ENCODE results near the gene TMEM178B. TPM values are rescaled to one million over a fixed set of nuclear protein-coding genes. Genes with fewer than 3 reads are reported as not detected.
A peak's percentile ranks its signal among the peaks of the same experiment; 100 is the strongest.

The TMEM178B gene
- polyA plus RNA-seq, 1 donor from 2014 or later, result 40.7 TPM

DNA sequence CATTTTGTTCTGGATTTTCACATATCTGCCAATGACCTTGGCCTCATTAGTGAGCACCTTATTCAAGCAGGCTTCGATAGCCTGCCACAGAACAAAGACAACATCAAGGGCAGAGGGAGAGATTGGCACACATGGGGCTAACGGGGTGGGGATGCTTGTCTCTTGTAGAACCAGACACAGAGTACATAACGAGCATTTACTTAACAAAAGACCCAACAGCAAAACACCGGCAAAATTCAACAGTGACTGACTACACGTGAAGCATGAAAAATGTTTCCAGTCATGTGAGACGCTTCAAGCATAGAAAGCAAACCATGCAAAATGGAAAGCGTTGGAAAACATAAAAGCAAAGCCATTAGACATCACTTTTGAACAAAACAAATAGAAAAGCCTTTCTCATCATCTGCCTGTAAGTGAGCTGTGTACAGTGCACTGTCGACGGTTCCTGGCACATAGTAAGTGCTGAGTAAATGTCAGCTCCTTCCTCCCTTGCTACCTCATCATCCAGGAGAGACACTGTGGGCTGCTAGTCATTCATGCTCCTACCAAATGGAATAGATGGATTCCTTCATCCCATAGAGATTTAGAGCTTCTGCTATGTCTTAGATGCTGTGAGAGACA is 342.9 kb downstream of the TMEM178B start:
- Histone ChIP-seq H3K27me3 (ENCODE audit: insufficient read depth, low read depth, low read length) (no peaks in the 10 kb centered on the region), H3F3A (ENCODE audit: insufficient read depth, low read length, poor library complexity, severe bottlenecking) (no peaks in the 10 kb centered on the region), H3K27ac (ENCODE audit: low read length) (peak overlapping the region; percentile 11), H3K9me3 (ENCODE audit: low read length) (no peaks in the 10 kb centered on the region), H2AFZ (ENCODE audit: low read depth, low read length) (no peak overlapping the region), H3K9me2 (ENCODE audit: insufficient read depth, low read length) (no peaks in the 10 kb centered on the region), H3K36me3 (ENCODE audit: insufficient read depth, low read length) (no peaks in the 10 kb centered on the region), H3K4me3 (ENCODE audit: low read length) (no peak overlapping the region), H3K9ac (ENCODE audit: low read length) (no peak overlapping the region), H3K79me2 (replicated peaks; ENCODE audit: insufficient read depth, low read length) (peaks cover 10% of the 10 kb centered on the region), H3K4me2 (ENCODE audit: low read length) (no peak overlapping the region), H4K20me1 (ENCODE audit: insufficient read depth) (no peaks in the 10 kb centered on the region)
- TF ChIP-seq, protein P1, sequence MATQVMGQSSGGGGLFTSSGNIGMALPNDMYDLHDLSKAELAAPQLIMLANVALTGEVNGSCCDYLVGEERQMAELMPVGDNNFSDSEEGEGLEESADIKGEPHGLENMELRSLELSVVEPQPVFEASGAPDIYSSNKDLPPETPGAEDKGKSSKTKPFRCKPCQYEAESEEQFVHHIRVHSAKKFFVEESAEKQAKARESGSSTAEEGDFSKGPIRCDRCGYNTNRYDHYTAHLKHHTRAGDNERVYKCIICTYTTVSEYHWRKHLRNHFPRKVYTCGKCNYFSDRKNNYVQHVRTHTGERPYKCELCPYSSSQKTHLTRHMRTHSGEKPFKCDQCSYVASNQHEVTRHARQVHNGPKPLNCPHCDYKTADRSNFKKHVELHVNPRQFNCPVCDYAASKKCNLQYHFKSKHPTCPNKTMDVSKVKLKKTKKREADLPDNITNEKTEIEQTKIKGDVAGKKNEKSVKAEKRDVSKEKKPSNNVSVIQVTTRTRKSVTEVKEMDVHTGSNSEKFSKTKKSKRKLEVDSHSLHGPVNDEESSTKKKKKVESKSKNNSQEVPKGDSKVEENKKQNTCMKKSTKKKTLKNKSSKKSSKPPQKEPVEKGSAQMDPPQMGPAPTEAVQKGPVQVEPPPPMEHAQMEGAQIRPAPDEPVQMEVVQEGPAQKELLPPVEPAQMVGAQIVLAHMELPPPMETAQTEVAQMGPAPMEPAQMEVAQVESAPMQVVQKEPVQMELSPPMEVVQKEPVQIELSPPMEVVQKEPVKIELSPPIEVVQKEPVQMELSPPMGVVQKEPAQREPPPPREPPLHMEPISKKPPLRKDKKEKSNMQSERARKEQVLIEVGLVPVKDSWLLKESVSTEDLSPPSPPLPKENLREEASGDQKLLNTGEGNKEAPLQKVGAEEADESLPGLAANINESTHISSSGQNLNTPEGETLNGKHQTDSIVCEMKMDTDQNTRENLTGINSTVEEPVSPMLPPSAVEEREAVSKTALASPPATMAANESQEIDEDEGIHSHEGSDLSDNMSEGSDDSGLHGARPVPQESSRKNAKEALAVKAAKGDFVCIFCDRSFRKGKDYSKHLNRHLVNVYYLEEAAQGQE (IDR thresholded peaks at IDR 0.05; ENCODE audit: borderline replicate concordance), result no peak
- TF ChIP-seq SMC3 (conservative IDR thresholded peaks at IDR 0.05; ENCODE audit: poor library complexity), result no peak
- TF ChIP-seq MXI1 (conservative IDR thresholded peaks at IDR 0.05; ENCODE audit: poor library complexity, severe bottlenecking), result no peak
- TF ChIP-seq TAF1 (IDR thresholded peaks at IDR 0.05; ENCODE audit: low read depth), result no peak
- TF ChIP-seq, protein P2, sequence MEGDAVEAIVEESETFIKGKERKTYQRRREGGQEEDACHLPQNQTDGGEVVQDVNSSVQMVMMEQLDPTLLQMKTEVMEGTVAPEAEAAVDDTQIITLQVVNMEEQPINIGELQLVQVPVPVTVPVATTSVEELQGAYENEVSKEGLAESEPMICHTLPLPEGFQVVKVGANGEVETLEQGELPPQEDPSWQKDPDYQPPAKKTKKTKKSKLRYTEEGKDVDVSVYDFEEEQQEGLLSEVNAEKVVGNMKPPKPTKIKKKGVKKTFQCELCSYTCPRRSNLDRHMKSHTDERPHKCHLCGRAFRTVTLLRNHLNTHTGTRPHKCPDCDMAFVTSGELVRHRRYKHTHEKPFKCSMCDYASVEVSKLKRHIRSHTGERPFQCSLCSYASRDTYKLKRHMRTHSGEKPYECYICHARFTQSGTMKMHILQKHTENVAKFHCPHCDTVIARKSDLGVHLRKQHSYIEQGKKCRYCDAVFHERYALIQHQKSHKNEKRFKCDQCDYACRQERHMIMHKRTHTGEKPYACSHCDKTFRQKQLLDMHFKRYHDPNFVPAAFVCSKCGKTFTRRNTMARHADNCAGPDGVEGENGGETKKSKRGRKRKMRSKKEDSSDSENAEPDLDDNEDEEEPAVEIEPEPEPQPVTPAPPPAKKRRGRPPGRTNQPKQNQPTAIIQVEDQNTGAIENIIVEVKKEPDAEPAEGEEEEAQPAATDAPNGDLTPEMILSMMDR (IDR thresholded peaks at IDR 0.05; ENCODE audit: poor library complexity, severe bottlenecking), result no peak
- TF ChIP-seq EZH2 (IDR thresholded peaks at IDR 0.05; ENCODE audit: borderline replicate concordance, insufficient read depth, low read length, poor library complexity, severe bottlenecking), result no peak
- TF ChIP-seq EP300 (conservative IDR thresholded peaks at IDR 0.05; ENCODE audit: poor library complexity, severe bottlenecking), result no peak
- TF ChIP-seq RAD21 (conservative IDR thresholded peaks at IDR 0.05), result no peak
- TF ChIP-seq POLR2AphosphoS5 (IDR thresholded peaks at IDR 0.05), result no peak

DNA sequence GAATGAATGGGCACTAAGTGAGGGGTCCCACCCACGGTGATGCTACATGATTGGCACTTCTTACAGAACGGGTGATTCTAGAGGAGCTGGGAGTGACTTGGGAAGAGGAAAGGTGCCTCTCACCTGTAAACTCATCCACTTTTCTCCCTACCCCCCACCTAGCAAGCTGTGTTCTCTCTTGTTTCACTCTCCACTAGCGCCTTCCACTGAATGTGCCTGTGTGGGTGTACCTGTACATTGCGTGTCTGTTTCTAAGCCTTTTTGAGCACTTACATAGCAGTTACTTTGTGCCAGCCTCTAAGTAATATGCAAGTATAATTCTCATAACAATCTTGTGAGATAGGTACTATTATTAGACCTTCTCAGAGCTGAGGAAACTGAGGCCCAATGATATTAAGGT is 343.6 kb downstream of the TMEM178B start:
- Histone ChIP-seq H3K4me3 (ENCODE audit: low read length) (no peak overlapping the region), H3K4me2 (ENCODE audit: low read length) (no peak overlapping the region), H3K27me3 (ENCODE audit: insufficient read depth, low read depth, low read length) (no peaks in the 10 kb centered on the region), H2AFZ (ENCODE audit: low read depth, low read length) (no peak overlapping the region), H3K79me2 (replicated peaks; ENCODE audit: insufficient read depth, low read length) (peaks cover 6% of the 10 kb centered on the region), H3K9me3 (ENCODE audit: low read length) (no peaks in the 10 kb centered on the region), H4K20me1 (ENCODE audit: insufficient read depth) (no peaks in the 10 kb centered on the region), H3K36me3 (ENCODE audit: insufficient read depth, low read length) (no peaks in the 10 kb centered on the region), H3K27ac (ENCODE audit: low read length) (no peak overlapping the region), H3K9ac (ENCODE audit: low read length) (no peak overlapping the region), H3F3A (ENCODE audit: insufficient read depth, low read length, poor library complexity, severe bottlenecking) (no peaks in the 10 kb centered on the region), H3K9me2 (ENCODE audit: insufficient read depth, low read length) (no peaks in the 10 kb centered on the region)
- TF ChIP-seq RAD21 (conservative IDR thresholded peaks at IDR 0.05), result no peak

All from neural cell (in vitro differentiated cells).